HG02885 (cell line): ENCODE data around the gene LCE3B.

Experiments
- ATAC-seq: cut with Tn5 transposase; IDR thresholded peaks from one replicate; pipeline ENCODE4 v1.9.1; 2021; ENCODE audit warnings: mild to moderate bottlenecking; ENCODE audit not compliant: unreplicated experiment, poor library complexity

LCE3B gene

DNA sequence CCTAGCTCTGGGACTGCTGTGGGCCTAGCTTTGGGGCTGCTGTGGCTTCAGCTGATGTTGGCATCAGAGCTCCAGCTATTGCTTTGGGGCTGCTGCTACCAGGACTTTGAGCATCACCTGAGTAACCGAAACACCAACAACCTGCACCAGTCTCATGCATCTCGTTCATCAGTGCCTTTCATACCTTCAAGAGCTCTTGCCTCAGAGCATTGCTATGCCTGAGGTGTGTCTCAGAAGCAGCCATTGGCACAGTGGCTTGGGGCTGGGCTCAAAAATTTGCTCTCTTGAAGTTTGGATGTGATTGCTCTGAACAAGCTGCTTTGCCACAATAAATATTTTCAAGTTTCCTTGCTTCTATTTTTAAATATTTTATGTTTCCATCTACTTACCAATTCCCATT lies 42.8 kb downstream of the LCE3B start:
- ATAC-seq = no peak

DNA sequence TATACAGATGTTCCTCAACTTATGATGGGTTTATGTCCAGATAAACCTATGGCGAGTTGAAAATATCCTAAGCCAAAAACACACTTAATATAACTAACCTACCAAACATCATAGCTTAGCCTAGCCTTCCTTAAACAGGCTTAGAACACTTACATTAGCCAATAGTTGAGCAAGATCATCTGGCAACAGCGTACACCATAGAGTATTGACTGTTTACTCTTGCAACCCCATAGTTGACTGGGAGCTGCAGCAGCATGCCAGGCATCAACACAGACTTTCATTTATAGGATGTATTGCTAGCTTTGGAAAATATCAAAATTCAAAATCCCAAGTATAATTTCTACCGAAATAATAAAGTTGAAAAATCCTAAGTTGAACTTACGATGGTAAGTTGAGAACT lies 44.1 kb downstream of the LCE3B start:
- no peak for ATAC-seq

DNA sequence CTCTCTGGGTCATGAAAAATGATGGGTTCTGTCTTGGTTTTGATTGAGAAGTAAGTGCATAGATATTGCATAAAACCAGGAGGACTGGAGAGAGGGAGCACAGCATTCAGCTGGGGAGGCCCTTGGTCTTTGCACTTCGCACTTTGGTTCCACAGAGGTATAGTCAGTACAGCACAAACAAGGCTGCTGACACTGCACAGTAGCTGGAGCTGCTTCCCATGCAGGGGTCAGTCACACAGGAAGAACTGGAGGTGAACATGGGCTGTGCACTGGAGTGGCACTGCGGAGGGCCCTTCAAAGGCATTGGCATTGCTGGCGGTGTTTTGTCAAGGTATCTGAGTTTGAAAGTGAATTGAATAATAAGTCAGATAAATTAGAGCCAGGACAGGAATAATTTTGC lies 45.0 kb downstream of the LCE3B start:
- ATAC-seq = no peak

DNA sequence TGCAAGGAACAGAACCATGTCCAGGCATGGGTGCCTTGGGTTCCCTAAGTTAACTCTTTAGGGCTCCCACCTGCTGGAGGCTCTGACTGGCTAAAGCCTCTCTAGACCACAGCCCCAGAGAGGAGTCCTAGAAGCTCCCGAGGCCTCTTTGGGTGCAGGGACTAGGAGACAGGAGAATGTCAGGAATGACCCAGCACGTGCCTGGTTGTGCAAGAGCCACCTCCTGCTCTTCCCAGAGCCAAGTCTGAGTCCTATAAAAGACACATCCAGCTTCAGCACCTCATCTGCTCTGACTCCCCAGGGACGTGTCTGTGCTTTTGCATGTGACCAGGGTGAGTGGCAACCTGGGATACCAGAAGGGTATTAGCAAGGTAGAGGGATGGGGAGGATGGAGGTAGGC lies 49.5 kb downstream of the LCE3B start, which contains the start of gene LCE2D:
TSS of gene LCE2D (plus strand) at position 283 of the 400 bp plus-strand sequence. CDS start 726 bp downstream, outside the sequence.
- no peak for ATAC-seq
